Gastrocnemius medialis (tissue), 4 donors: Measurements from ENCODE around the gene RARB. TPM values are rescaled to one million over a fixed set of nuclear protein-coding genes. Genes with fewer than 3 reads are reported as not detected.

Source experiments
- ATAC-seq, 2 donors: fragments of 150-250 bp; one replicate each; pipeline ENCODE4 v1.9.1; 2016
- DNase-seq, 2 donors: peaks; one replicate each; pipeline ENCODE4 v3.0.0-alpha.2; 2019
- H3K27ac ChIP-seq, 4 donors: fragments of 200-600 bp; sonication (generic); 1 replicate in 1 of 4; 2 replicates in 3 of 4; pipeline ENCODE4 v1.5.1; 2016 to 2018; ENCODE audit warnings: mild to moderate bottlenecking in 2 of 4, moderate library complexity in 1 of 4
- H3K27me3 ChIP-seq, 3 donors: fragments of 200-600 bp; sonication (generic) in 2 of 3; 1 replicate in 1 of 3; 2 replicates in 2 of 3; pipeline versions ENCODE4 v1.5.1 to v1.6.0; 2016 to 2019; ENCODE audit warnings: mild to moderate bottlenecking in 1 of 3, moderate library complexity in 1 of 3
- H3K36me3 ChIP-seq, 2 donors: fragments of 200-600 bp; sonication (generic) in 1 of 2; one replicate each; pipeline ENCODE4 v1.5.1; 2017 to 2018
- H3K4me1 ChIP-seq, 2 donors: fragments of 200-600 bp; sonication (generic) in 1 of 2; one replicate each; pipeline ENCODE4 v1.5.1; 2016 to 2017; ENCODE audit warnings: mild to moderate bottlenecking in 2 of 2
- H3K4me3 ChIP-seq, 4 donors: fragments of 200-600 bp; sonication (generic) in 3 of 4; 1 replicate in 1 of 4; 2 replicates in 3 of 4; pipeline ENCODE4 v1.5.1; 2016 to 2019; ENCODE audit warnings: mild to moderate bottlenecking in 2 of 4
- H3K9me3 ChIP-seq, 3 donors: fragments of 200-600 bp; sonication (generic) in 2 of 3; 1 replicate in 1 of 3; 2 replicates in 2 of 3; pipeline ENCODE4 v1.5.1; 2016 to 2019
- POLR2A ChIP-seq, 2 donors: fragments of 450-650 bp; IDR thresholded peaks; one replicate each; pipeline ENCODE4 v1.6.1; 2017; ENCODE audit warnings: antibody characterized with exemption in 2 of 2, mild to moderate bottlenecking in 2 of 2, moderate library complexity in 2 of 2
- in situ Hi-C, 4 donors: fragments of 200-750 bp; cut with MboI; loops; one replicate each; pipeline versions ENCODE4 v1.15.0 to v1.8.0; 2017; ENCODE audit warnings: low sequenced_read_pairs in 4 of 4
- intact Hi-C: fragments of 100-400 bp; cut with DNase I; formaldehyde crosslinking; loops from one replicate; pipeline ENCODE4 v1.15.1; 2023; ENCODE audit warnings: low total_unique reads
- total RNA-seq, 4 donors: library from RNA; depleted of rRNA; stranded (reverse); fragments of >200 nt; gene quantifications; one replicate each; pipeline versions ENCODE4 v1.1.0 to v1.2.3, GENCODE V29; 2016
- TF ChIP-seq, protein P1 (sequence below), 5 experiments: fragments of 450-650 bp in 3 of 5; fragments of 200-600 bp in 2 of 5; sonication (generic) in 2 of 5; IDR thresholded peaks in 4 of 5; conservative IDR thresholded peaks in 1 of 5; 1 replicate in 4 of 5; 2 replicates in 1 of 5; pipeline ENCODE4 v1.5.1; 2016 to 2019; ENCODE audit warnings: antibody characterized with exemption in 5 of 5, mild to moderate bottlenecking in 3 of 5, moderate library complexity in 3 of 5

RARB gene
- total RNA-seq, 4 donors from 2014 or later = 1.2 to 3.0 (median 1.9) TPM

DNA sequence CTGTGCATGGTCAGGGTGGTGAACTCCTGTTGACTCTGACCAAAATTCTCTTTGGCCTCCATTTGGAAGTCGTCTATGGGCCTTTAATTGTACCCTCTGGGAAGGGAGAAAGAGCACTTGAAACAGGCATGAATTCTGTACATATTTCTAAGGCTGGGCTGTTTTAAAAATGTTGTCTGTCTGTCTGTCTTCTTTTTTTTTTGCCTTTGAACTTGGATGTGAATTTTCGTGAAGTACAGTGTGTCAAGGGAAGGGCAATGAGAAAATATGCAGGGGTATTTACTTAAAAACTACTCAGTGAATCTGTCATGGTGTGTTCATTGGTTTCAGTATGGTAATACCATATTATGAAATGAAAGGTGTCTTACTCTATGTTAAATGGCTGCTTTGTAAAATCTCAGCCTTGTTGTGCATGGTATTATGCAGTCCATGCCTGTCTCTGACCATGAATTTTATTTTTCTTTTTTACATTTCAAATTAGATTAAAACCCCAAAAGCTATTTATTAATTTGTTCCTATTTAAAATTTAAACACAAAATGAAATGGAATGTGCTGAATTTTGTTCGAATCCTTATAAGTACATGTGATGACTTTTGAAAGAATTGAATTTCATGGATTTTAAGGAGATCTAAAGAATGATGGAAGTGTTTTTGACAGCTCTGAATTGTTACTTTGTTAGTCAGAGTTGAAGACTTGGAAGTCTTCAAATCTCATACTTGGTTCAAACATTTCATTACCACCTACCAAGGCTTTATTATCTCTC is 51.1 kb downstream of the RARB start:
- intact Hi-C loops = no loop called here
- ATAC-seq (no peak), DNase-seq (no peak)
- Histone ChIP-seq H3K36me3 (no peaks in the 10 kb centered on the region), H3K27ac (no peak overlapping the region), H3K4me1 (peaks cover 9 to 17% of the 10 kb centered on the region in 2 donors), H3K27me3 (no peaks in the 10 kb centered on the region), H3K4me3 (no peak overlapping the region), H3K9me3 (no peaks in the 10 kb centered on the region)
- TF ChIP-seq, protein P1, sequence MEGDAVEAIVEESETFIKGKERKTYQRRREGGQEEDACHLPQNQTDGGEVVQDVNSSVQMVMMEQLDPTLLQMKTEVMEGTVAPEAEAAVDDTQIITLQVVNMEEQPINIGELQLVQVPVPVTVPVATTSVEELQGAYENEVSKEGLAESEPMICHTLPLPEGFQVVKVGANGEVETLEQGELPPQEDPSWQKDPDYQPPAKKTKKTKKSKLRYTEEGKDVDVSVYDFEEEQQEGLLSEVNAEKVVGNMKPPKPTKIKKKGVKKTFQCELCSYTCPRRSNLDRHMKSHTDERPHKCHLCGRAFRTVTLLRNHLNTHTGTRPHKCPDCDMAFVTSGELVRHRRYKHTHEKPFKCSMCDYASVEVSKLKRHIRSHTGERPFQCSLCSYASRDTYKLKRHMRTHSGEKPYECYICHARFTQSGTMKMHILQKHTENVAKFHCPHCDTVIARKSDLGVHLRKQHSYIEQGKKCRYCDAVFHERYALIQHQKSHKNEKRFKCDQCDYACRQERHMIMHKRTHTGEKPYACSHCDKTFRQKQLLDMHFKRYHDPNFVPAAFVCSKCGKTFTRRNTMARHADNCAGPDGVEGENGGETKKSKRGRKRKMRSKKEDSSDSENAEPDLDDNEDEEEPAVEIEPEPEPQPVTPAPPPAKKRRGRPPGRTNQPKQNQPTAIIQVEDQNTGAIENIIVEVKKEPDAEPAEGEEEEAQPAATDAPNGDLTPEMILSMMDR (IDR thresholded peaks at IDR 0.05 in 4 of 5, conservative IDR thresholded peaks at IDR 0.05 in 1 of 5) = no peak
- no peak for TF ChIP-seq POLR2A (IDR thresholded peaks at IDR 0.05)
- in situ Hi-C loops = no loop called here

DNA sequence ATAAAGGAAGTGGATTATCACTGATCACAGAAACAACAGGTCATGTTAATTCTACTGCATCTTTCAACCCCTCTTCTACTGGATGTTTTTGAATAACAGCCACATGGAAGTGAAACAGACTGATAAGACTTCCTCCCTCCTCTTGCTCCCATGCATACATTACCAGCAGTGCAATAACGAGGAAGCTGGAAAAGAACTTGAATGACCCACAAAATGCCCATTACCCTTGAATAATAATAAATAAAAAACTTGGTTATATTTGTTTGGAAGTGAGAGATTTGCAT is 51.6 kb downstream of the RARB start:
- Histone ChIP-seq H3K4me3 (no peak overlapping the region), H3K27ac (no peak overlapping the region), H3K9me3 (no peaks in the 10 kb centered on the region), H3K4me1 (peaks cover 7 to 12% of the 10 kb centered on the region in 2 donors), H3K27me3 (no peaks in the 10 kb centered on the region), H3K36me3 (no peaks in the 10 kb centered on the region)
- TF ChIP-seq, protein P1 (IDR thresholded peaks at IDR 0.05 in 4 of 5, conservative IDR thresholded peaks at IDR 0.05 in 1 of 5) = no peak
- no peak for TF ChIP-seq POLR2A (IDR thresholded peaks at IDR 0.05)
- intact Hi-C loops (no loop called here), in situ Hi-C loops (no loop called here)
- DNase-seq = no peak
- no peak for ATAC-seq

DNA sequence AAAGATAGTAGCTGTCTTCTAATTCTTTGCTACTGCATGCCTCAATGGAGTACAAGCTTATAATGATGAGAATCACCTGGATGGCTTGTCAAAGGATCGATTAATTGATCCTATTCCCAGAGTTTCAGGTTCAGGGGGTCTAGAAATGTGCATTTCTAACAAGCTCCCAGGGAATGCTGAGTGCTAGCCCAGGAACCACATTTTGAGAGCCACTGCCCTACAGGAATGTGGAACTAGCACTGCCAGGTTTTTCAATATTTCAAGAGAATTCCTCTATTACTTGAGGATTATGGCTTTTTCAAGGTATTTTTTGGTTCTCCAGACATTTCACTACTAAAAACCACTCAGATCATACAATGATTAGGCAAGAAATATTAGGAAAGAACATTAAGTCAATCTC is 52.7 kb downstream of the RARB start:
- no peaks in the 10 kb centered on the region for H3K9me3 ChIP-seq
- H3K27me3 ChIP-seq = no peaks in the 10 kb centered on the region
- DNase-seq (no peak), ATAC-seq (no peak)
- H3K36me3 ChIP-seq = no peaks in the 10 kb centered on the region
- in situ Hi-C loops (no loop called here), intact Hi-C loops (no loop called here)
- no peak for TF ChIP-seq POLR2A (IDR thresholded peaks at IDR 0.05)
- TF ChIP-seq, protein P1 (IDR thresholded peaks at IDR 0.05 in 4 of 5, conservative IDR thresholded peaks at IDR 0.05 in 1 of 5) = no peak
- no peak overlapping the region for H3K27ac ChIP-seq
- H3K4me1 ChIP-seq = peaks cover 7 to 20% of the 10 kb centered on the region in 2 donors
- H3K4me3 ChIP-seq = no peak overlapping the region

DNA sequence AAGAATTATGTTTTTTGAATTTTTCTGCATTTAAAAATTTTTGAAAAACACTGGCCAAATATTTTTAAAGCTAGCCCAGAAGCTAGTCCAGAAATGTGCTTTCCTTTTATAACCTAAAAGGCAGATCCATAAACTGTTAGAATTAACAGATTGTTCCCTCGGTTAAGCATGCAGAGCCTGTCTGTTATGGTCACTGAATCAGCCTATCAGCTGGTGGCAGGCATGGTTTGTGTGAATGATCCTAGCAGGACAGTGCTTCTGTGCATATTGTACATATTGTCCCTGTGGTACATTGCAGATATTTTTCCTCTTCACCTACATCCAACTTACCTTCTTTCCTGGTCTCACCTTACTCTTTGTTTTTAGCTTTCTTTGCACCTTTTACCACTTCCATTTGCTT is 53.3 kb downstream of the RARB start:
- no peak for ATAC-seq
- TF ChIP-seq POLR2A (IDR thresholded peaks at IDR 0.05) = no peak

DNA sequence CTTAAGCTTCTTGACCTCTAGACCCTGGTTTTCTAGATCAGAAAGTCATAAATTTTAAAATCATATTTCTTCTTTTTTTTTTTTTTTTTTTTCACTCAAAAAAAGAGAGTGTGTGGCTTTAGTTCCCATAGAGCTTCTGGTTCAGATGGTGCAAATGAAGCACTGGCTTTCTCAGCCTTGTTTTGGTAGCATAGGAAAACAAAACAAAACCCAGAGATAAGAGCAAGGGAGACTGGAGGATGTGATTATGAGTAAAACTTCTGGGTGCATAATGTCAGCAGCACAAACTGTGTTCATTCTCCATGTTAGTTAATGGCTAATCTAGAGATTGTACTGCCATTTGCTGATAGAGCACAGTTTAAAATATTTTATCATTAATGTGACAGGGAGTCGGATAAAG is 55.4 kb downstream of the RARB start:
- in situ Hi-C loops (no loop called here), intact Hi-C loops (no loop called here)
- no peak overlapping the region for H3K4me3 ChIP-seq
- no peaks in the 10 kb centered on the region for H3K9me3 ChIP-seq
- H3K27ac ChIP-seq = no peak overlapping the region
- ATAC-seq (no peak), DNase-seq (no peak)
- H3K4me1 ChIP-seq = peaks cover 7 to 29% of the 10 kb centered on the region in 2 donors
- H3K36me3 ChIP-seq = no peaks in the 10 kb centered on the region
- no peaks in the 10 kb centered on the region for H3K27me3 ChIP-seq
- TF ChIP-seq POLR2A (IDR thresholded peaks at IDR 0.05) = no peak
- TF ChIP-seq, protein P1 (IDR thresholded peaks at IDR 0.05 in 4 of 5, conservative IDR thresholded peaks at IDR 0.05 in 1 of 5) = no peak

More for the DNA sequence above, 53.3 kb downstream of the RARB start:
- Histone ChIP-seq H3K36me3 (no peaks in the 10 kb centered on the region), H3K4me3 (no peak overlapping the region), H3K27me3 (no peaks in the 10 kb centered on the region), H3K4me1 (peaks cover 7 to 26% of the 10 kb centered on the region in 2 donors), H3K9me3 (no peaks in the 10 kb centered on the region), H3K27ac (no peak overlapping the region)
- in situ Hi-C loops (no loop called here), intact Hi-C loops (no loop called here)
- DNase-seq = no peak
